GM21367 (cell line): ENCODE results near the gene PRICKLE2.

Experiments
- ATAC-seq: cut with Tn5 transposase; IDR thresholded peaks from one replicate; pipeline ENCODE4 v1.9.1; 2021; ENCODE audit not compliant: unreplicated experiment

PRICKLE2 gene

GRCh38 chr3:64195789-64196188, 29.5 kb downstream of the PRICKLE2 start:
- ATAC-seq, result no peak

- ATAC-seq, result no peak
These were observed 33.4 kb downstream of the PRICKLE2 start for GRCh38 chr3:64191822-64192221.

DNA sequence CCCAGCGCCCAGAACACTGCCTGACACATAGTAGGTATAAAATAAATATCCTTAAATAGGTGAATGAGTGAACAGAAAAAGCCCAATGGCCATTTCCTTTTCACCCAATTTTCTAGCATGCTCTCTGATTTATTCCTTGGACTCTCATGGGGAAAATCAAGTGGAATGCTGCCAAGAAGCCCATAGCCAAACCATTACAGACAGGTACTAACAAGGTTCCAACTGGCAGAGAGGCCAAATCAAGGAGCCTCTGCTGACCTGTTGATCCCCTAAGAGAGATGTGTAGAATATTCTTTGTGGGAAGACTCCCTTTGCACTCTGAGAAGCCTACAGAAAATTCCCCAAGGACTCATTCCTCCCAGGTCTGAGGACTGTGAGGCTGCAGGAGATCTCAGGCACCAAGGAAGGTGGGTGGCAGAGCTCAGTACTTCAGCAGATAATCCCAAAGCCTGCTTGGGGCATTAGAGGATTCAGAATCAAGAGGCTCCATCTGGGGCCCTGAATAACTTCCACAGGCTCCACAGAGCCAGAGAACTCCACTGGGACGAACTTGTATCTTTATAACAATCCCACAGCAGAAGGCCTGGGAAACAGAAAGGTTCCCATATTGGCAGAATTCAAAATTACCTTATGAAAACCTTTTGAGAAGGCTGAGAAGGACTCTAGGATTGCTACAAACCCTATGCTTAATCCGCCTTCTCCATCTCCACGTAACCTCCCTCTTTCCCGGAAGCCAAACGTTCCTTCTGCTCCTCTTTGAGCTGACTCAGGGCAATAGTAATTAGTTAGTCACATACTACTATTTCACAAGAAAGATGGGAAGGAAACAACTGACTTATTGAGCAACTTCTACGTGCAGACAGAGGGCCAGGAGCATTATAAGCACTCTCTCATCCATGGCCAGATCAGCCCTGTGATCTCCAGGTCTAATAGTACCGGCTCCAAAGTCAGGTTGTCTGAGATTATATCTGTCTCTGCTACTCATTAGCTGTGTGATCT, 34.5 kb downstream of the PRICKLE2 start:
- no peak for ATAC-seq

GRCh38 chr3:64188810-64189560, 36.3 kb downstream of the PRICKLE2 start:
- no peak for ATAC-seq

DNA sequence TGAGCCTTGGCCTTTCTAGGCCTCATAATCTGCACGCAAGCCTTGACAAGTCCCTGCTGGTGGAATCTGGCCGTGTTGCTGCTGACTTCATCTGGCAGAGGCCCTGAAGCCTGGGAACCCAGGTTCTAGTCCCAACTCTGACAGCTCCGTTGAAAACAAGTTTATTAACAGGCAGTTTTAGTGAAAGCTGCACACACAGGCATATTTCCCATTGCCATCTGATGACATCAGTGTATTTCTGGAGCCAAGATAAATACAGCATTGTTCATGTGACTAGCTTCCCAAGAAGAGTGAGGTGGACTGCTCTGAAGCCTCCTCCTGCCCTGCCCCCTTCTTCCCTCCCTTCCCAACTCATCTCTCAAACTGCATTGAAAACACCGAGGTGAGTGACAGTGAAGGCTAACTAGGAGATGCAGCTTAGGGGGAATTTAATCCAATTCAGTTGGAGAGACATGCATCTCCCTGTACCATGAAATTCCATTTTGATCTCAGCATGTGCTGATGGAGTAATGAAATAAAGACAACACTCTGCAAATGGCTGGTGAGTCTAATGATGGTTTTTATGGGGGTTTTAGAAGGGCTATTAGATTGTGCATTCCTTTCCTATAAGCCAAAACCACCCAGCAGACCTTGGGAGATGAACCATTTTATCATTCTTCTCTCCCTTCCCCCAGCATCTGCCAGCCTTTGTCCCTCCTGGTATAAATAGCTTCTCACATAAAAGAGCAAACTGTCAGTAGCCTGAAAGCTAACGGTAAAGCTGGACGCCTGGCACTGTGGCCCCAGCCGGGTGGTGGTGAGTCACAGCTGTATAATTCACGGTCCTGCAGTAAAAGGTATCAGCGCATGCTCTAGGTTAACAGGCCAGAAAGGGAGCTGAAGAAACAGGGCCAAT, 38.0 kb downstream of the PRICKLE2 start:
- ATAC-seq, result no peak

GRCh38 chr3:64186667-64187064, 38.6 kb downstream of the PRICKLE2 start:
- ATAC-seq, result no peak

- ATAC-seq, result no peak
These were observed 39.8 kb downstream of the PRICKLE2 start for GRCh38 chr3:64185436-64185835.

DNA sequence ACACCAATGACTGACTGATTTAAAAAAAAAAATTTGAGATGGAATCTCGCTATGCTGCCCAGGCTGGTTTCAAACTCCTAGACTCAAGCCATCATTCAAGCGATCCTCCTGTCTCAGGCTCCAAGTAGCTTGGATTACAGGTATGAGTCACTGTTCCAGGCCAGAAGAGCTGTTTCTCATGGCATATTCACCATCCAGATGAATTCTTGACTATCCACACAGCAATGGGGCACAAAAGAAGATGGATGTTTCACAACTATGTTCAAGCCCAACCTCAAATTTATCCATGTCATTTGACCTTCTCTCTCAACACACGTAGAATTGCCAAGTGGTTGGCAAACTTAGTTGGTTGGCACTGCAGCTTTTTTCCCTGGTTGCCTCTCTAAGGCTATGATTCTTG, 40.6 kb downstream of the PRICKLE2 start:
- no peak for ATAC-seq

- ATAC-seq, result no peak
These were observed 45.4 kb downstream of the PRICKLE2 start for GRCh38 chr3:64179860-64180259.

DNA sequence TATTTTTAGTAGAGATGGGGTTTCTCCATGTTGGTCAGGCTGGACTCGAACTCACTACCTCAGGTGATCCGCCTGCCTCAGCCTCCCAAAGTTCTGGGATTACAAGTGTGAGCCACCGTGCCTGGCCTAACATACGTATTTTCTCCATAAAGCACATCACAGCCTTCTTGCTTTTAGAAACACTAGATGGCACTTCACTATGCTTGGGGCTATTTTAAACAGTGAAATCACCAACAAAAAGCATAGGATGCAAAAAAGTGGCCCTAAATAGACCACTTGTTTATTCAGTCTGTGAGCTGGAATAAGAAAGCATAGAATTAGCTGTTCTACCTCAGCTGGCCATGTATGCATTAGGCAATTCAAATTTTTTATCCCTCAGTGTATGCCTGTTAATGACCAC, 46.0 kb downstream of the PRICKLE2 start:
- ATAC-seq, result no peak

DNA sequence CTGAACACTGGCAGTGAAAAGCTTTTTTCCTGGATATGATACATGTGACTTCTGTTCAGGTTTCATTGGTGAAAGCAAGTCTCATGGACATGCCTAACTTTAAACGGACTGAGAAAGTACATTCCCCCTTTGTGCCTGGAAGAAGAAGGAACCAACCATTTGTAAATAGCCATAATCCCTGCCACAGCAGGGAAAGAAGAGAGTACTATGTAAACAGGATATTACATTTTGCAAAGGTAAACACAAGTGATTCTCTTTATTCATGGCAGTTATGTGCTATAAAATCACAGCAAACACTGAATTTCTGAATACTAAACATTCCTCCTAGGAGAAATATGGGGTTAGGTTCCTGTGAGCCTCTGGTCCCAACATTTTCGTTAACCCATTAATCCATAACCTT, 46.8 kb downstream of the PRICKLE2 start:
- no peak for ATAC-seq

- ATAC-seq, result no peak
These were observed 48.7 kb downstream of the PRICKLE2 start for GRCh38 chr3:64176461-64176996.

DNA sequence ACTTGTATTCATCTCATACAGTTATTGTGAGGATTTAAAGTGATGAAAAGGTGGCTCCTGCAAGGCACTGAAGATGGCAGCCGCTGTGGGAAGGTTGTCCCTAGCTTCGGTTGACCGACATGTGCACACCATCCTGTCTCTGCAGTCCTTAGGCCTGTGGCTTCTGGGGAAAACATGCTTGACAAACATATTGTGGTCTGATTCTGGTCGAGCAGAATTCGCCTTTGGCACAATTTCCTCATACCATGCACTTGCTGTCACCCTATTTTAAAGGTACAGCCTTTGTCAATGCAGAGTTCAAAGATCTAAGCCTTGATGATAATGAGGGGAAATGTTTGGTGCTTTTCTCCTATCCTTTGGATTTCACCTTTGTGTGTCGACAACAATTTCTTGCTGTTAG, 50.9 kb downstream of the PRICKLE2 start:
- no peak for ATAC-seq

DNA sequence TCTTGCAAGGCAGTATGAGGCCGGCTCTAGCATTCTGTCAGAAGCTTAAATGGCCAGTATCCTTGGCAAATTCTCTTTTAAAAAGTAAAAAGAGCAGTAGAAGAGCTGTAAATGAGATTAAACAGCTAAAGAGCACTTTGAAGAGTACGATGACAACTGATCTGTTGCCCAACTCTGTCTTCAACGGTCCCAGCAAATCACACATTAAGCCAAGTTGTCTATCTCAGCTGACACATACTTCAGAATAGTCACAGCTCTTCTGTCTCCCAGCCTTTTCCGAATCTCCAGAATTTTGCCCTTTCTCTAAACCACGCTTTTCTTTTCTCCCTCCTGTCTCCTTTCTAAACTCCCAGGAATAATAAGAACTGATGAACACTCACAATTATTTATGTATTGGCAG, 51.7 kb downstream of the PRICKLE2 start:
- no peak for ATAC-seq

GRCh38 chr3:64170270-64170669, 55.0 kb downstream of the PRICKLE2 start:
- no peak for ATAC-seq

GRCh38 chr3:64167868-64168267, 57.4 kb downstream of the PRICKLE2 start:
- no peak for ATAC-seq

DNA sequence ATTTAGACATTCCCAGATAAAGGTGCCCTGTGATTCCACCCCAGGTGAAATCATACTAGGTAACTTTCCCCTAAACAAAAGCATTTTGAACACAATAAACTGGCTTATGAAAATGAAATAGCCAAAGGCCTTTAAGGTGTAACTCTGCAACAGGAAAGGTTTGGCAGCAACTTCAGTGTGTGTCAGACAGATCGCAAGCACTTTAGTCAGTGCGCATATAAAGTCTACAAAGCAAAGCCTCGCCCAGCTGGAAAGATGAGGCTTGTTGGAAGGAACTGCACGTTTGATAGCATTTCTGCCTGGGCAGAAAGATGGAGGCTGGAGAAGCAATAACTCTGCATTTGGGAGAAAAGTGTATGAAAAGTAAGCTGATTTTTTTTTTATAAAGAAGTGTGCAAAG, 57.9 kb downstream of the PRICKLE2 start:
- no peak for ATAC-seq

DNA sequence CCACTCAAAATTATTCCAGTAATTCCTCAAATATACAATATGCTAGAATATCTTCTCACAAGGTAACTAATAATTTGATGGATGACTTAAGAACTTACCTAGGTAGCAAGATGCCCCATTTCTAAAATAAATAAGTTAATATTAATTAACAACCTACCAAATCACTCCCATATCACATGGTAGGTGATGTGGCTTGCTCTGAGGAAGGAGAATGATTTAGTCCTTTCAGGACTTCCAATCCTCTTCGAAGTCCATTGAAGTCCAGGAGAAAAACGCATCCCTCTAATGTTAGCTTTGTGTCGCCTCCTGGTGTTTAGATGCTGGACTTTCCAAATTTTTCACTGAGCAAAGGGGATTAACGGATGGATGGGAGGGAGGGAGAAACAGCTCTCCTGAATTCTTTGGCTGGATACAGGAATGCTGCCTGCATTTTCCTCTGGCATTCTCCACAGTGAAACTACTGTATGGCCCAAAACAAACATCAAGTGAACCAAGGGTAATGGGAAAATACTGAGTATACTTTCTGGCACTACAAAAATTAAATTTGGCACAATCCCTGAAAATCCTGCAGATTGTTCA, 58.6 kb downstream of the PRICKLE2 start:
- ATAC-seq, result no peak

GRCh38 chr3:64164349-64164748, 60.9 kb downstream of the PRICKLE2 start:
- no peak for ATAC-seq

- ATAC-seq, result no peak
These were observed 61.5 kb downstream of the PRICKLE2 start for GRCh38 chr3:64163755-64164148.
